ENCODE results near the gene NF1. TPM values are rescaled to one million over a fixed set of nuclear protein-coding genes. Genes with fewer than 3 reads are reported as not detected.

The NF1 gene
- total and polyA plus RNA-seq, 3 donors from 2014 or later, result 60.6 to 99.0 (median 97.6) TPM

DNA sequence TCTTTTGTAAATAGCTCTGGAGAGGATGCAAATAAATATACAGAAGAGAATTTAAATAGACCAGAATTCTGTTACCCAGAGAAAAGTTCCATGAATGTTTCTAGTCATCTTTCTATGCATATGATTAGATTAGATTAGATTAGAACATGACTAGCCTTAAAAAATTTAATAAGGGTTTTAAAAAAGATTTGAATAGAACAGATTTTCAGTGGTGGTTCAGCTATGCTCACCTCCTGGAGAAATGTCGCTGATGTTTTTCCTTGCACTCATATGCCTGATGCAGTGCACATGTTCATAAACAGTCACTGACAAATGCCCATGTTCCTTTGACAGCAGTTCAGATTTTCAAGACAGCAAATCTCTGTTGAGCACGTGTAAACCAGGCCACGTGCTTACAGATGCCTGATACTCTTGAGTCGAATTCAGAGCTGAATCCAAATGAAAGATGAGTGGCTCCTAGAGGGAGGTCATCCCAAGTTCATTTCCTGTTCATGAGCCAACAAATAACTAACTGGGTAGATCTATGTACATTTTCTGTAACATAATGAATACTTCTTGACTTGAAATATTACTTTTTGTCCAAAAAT lies 276.8 kb downstream of the NF1 start:
- intact Hi-C loops (cut with DNase I; ENCODE audit: low total_unique reads), result no loop called here
- H3K9me3 ChIP-seq, result no peaks in the 10 kb centered on the region
- no peaks in the 10 kb centered on the region for H3K36me3 ChIP-seq (ENCODE audit: low read depth, missing control alignments)
- no peak overlapping the region for H3K4me3 ChIP-seq
- H3K4me1 ChIP-seq, result no peaks in the 10 kb centered on the region
- no peak overlapping the region for H3K27ac ChIP-seq
- 58 to 61% methylated on average over 4 of the region's 4 CpGs for WGBS, 2 donors
- no peak for DNase-seq
- TF ChIP-seq CTCF (IDR thresholded peaks at IDR 0.05), result no peak
- TF ChIP-seq POLR2A (IDR thresholded peaks at IDR 0.05), result no peak
- no peaks in the 10 kb centered on the region for H3K27me3 ChIP-seq

GRCh38 chr17:31373150-31374093 lies 278.6 kb downstream of the NF1 start:
- no peak overlapping the region for H3K27ac ChIP-seq
- 87 to 95% methylated on average over 10 of the region's 10 CpGs for WGBS, 2 donors
- H3K36me3 ChIP-seq (ENCODE audit: low read depth, missing control alignments), result no peaks in the 10 kb centered on the region
- no peak overlapping the region for H3K4me3 ChIP-seq
- intact Hi-C loops (cut with DNase I; ENCODE audit: low total_unique reads), result no loop called here
- DNase-seq, result no peak
- H3K4me1 ChIP-seq, result no peaks in the 10 kb centered on the region
- no peaks in the 10 kb centered on the region for H3K9me3 ChIP-seq
- no peaks in the 10 kb centered on the region for H3K27me3 ChIP-seq
- TF ChIP-seq CTCF (IDR thresholded peaks at IDR 0.05) (peak in 2 of 3 experiments; percentile 25 to 31), POLR2A (IDR thresholded peaks at IDR 0.05) (no peak)

DNA sequence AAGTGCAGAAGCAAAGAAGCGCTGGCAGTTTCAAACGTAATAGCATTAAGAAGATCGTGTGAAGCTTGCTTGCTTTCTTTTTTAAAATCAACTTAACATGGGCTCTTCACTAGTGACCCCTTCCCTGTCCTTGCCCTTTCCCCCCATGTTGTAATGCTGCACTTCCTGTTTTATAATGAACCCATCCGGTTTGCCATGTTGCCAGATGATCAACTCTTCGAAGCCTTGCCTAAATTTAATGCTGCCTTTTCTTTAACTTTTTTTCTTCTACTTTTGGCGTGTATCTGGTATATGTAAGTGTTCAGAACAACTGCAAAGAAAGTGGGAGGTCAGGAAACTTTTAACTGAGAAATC lies 279.3 kb downstream of the NF1 start:
- DNase-seq, result no peak
- Histone ChIP-seq H3K9me3 (no peaks in the 10 kb centered on the region), H3K27ac (no peak overlapping the region), H3K27me3 (no peaks in the 10 kb centered on the region), H3K36me3 (ENCODE audit: low read depth, missing control alignments) (no peaks in the 10 kb centered on the region), H3K4me1 (no peaks in the 10 kb centered on the region), H3K4me3 (no peak overlapping the region)
- TF ChIP-seq CTCF (IDR thresholded peaks at IDR 0.05), result no peak
- TF ChIP-seq POLR2A (IDR thresholded peaks at IDR 0.05), result no peak
- intact Hi-C loops (cut with DNase I; ENCODE audit: low total_unique reads), result no loop called here
- WGBS, 2 donors, result 78 to 81% methylated on average over 6 of the region's 6 CpGs

- no peaks in the 10 kb centered on the region for H3K27me3 ChIP-seq
- no peaks in the 10 kb centered on the region for H3K36me3 ChIP-seq (ENCODE audit: low read depth, missing control alignments)
- DNase-seq, result no peak
- intact Hi-C loops (cut with DNase I; ENCODE audit: low total_unique reads), result no loop called here
- H3K27ac ChIP-seq, result no peak overlapping the region
- H3K4me1 ChIP-seq, result no peaks in the 10 kb centered on the region
- 89 to 96% methylated on average over 2 of the region's 2 CpGs for WGBS, 2 donors
- TF ChIP-seq POLR2A (IDR thresholded peaks at IDR 0.05) (no peak), CTCF (IDR thresholded peaks at IDR 0.05) (no peak)
- no peak overlapping the region for H3K4me3 ChIP-seq
- no peaks in the 10 kb centered on the region for H3K9me3 ChIP-seq
Observed at GRCh38 chr17:31374503-31374902, 279.7 kb downstream of the NF1 start.

All from testis (tissue), 3 donors.